Dermis blood vessel endothelial cell (primary cell): ENCODE measurements around the gene SPN. TPM values are rescaled to one million over a fixed set of nuclear protein-coding genes. Genes with fewer than 3 reads are reported as not detected.
"Not testable (repeated sequence)": the region's sequence is repeated elsewhere in the genome, so short reads cannot be mapped to it uniquely, and the experiment has no call there.

Experiments
- DNase-seq: peaks from one replicate; pipeline ENCODE4 v3.0.0; 2010
- total RNA-seq: library from RNA; depleted of rRNA; stranded (reverse); fragments of >200 nt; gene quantifications from 2 replicates; pipeline ENCODE4 v1.2.3, GENCODE V29; 2014

The SPN gene
- total RNA-seq, 1 donor from 2014 or later: not detected

DNA sequence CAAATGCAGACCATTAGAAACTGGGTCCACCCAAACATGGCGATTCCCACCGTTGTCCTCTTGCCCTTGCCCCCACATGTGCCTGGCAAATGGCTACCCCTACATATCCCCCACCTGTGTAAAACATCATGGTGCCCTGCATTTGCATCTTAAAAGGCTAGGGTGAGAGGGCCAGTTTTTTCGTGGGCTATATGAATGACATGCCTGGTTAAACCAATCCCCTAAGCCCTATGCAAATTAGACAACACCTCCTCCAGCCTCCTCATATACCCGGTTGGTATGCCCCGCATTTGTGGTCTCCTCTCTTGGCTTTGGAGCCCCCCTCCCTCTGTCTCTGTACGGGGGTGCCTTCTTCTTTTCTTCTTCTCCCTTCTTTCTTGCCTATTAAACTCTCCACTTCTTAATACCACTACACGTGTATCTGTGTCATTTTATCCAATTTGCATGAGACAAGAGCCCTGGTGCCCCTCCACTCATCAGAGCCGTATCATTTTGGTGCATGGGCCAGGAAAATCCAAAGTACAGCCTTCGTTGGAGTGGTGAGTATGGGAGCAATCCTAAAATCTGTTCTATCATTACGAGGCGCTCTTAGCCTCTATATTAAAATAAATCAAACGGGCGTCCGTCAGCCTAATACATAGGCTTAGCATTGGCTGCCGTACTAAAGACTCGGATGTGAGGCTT is 46.0 kb downstream of the SPN start:
- no peak for DNase-seq

GRCh38 chr16:29709657-29710056 is 46.6 kb downstream of the SPN start:
- DNase-seq: not testable (repeated sequence)

DNA sequence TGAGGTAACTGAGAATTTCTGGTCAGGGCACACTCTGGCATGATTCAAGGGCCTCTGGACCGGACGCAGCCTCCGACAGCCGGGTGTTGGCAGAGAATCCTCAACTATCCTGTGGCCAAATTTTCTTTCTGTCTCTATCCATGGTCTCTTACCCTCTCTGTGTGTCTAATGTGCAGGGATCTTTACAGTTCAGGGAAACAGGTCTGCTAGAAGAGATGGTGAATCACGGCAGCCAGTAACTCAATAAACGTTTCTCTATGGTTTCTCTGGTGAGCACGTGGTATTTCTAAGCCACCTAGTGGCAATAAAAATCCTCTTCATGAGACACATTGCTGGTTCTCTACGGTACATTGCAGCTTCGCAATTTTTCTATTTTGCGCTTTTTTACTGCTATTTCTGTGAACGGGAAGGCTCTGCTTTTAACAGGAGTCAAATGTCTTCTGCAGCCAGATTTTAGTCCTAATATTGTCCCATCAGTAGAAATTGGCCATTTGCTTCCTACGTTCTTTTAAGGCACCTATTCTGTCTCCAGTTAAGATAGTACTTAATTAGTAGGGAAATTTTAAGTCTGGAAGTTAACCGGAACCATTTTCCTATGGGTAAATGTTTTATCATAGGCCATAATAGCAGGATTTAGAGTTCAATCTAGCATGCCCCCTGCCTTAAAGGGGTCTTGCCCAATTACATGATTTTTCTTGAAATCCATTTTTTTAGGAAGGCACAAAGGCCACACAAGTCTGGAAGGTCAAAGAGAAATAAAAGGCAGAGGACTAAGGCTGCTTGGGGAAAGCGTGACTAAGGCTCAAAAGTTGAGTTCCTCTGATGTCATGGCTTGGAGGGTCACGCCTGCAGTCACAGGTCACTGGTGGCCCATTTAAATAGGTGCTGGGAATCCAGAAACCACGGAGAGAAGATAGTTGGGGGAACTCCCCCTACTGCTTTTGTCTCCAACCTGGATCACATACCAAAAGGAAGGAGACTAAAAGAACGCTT is 47.5 kb downstream of the SPN start:
- DNase-seq: peak; percentile 74

DNA sequence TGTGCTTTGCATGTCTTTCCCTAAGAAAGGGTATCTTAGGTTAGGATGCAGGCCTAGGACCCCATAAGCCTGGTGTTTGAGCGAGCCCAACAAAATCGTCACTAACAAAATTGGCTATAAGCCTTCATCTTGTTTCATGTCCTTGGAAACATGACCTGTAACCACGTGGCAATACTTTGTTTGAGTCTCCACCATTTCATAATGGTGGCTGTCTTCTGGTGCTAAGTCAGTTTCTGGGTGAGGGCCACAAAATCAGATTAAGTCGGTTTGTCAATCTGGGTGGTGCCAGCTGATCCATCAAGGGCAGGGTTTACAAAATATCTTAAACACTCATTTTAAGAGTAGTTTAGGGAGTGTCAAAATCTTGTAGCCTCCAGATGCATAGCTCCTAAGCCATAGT is 49.8 kb downstream of the SPN start:
- no peak for DNase-seq

DNA sequence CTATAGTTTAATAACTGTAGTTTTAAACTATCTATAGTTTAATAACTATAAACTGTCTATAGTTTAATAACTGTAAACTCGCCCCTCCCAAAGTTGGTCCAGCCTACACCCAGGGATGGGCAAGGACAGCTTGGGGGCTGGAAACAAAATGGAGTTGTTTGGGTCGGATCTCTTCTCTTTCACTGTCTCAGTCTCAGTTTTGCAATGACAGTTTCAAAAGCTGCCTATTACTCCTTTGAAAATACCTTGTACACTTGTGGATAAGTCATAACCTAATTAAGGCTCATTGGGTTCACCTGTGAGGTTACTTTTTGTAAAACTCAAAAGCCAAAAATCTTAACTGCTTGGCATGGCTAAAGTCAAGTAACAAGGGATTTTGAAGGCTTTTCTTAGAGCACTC is 51.3 kb downstream of the SPN start:
- DNase-seq: no peak

DNA sequence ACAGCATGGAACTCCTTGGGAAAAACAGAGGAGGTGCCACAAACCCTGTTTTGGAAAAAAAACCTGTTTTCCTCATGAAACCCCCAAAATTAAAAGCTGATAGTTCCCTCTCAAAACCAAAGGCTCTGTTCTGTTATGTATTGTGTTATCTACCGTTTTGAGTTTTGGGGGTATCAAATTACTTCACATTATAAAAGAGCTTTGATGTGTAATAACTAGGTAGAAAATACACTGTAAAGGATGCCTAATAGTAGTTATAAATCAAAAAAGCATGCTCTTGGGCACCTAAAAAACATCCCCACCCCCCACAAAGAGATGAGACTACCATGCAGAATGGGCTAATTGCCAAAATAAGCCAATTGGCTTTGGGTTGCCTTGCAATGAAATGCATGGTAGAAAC is 51.9 kb downstream of the SPN start:
- no peak for DNase-seq

DNA sequence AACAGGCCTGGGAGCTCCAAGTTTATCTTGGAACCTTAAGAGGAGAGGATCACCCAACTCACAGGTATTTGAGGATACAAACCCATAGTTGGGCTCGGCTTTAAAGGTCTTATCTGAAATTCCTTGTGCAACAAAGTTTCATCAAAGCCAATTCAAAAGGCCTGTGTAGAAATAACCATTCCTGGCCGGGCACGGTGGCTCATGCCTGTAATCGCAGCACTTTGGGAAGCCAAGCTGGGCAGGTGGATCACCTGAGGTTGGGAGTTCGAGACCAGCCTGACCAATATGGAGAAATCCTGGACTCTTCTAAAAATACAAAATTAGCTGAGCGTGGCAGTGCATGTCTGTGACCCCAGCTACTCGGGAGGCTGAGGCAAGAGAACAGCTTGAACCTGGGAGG is 54.1 kb downstream of the SPN start:
- no peak for DNase-seq

- DNase-seq: no peak
These were observed 56.0 kb downstream of the SPN start for GRCh38 chr16:29719063-29719462.

Other genes starting within 250 kb of the SPN start
- 28.9 and 32.7 TPM in 2 replicates for gene BOLA2, start 208.9 kb upstream of the SPN start, total RNA-seq
- 31.3 and 33.4 TPM in 2 replicates for gene SLX1B, start 208.7 kb upstream of the SPN start, total RNA-seq
- gene SULT1A4, start 203.3 kb upstream of the SPN start, total RNA-seq: 18.1 and 18.4 TPM in 2 replicates
- 17.6 and 45.1 TPM in 2 replicates for gene NPIPB12, start 156.8 kb upstream of the SPN start, total RNA-seq
- gene QPRT, start 15.9 kb downstream of the SPN start, total RNA-seq: 0.28 and 1.0 TPM in 2 replicates
- not detected in 2 replicates for gene C16orf54, start 82.7 kb downstream of the SPN start, total RNA-seq
- gene ZG16, start 115.0 kb downstream of the SPN start, total RNA-seq: not detected in 2 replicates
- gene KIF22, start 127.5 kb downstream of the SPN start, total RNA-seq: 26.7 and 76.9 TPM in 2 replicates
- gene MAZ, start 143.3 kb downstream of the SPN start, total RNA-seq: 130 and 265 TPM in 2 replicates
- 0.68 TPM in 1 of 2 replicates, not detected in the other for gene PRRT2, start 148.9 kb downstream of the SPN start, total RNA-seq
- gene PAGR1, start 152.9 kb downstream of the SPN start, total RNA-seq: 23.5 and 30.1 TPM in 2 replicates
- 222 and 262 TPM in 2 replicates for gene MVP, start 157.2 kb downstream of the SPN start, total RNA-seq
- 107 and 117 TPM in 2 replicates for gene CDIPT, start 200.0 kb downstream of the SPN start, total RNA-seq
- gene SEZ6L2, start 236.3 kb downstream of the SPN start, total RNA-seq: 0.68 and 2.2 TPM in 2 replicates
- 0.47 TPM in 1 of 2 replicates, not detected in the other for gene ASPHD1, start 237.2 kb downstream of the SPN start, total RNA-seq